ENCODE data around the gene PKIG. TPM values are rescaled to one million over a fixed set of nuclear protein-coding genes. Genes with fewer than 3 reads are reported as not detected.

PKIG gene
- polyA plus RNA-seq, 1 of the 3 experiments (the other 2 are of a cell fraction), result 92.9 TPM

DNA sequence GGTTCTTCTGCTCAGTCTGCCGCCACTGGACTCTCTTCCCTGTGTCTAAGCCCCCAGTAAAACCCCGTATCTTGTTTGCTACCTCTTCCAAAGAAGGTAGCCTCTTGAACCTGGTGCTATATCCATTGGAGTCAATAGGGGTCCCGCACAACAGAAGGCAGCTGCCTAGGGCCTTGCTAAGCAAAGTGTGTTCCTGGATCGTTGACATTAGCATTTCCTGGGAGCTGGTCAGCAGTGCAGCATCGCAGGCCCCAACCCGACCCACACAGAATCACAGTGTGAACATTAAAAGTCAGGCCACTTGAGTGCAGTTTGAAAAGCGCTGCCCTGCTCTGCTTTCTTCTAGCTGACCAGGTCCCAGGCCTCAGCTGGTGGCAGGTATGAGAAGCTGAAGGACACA, 66.2 kb downstream of the PKIG start:
- no peaks in the 10 kb centered on the region for H3K9me2 ChIP-seq
- H3K79me2 ChIP-seq (ENCODE audit: insufficient read depth), result 0 out of 2 replicates have a peak, but pooled peaks cover 8% of the 10 kb centered on the region
- no peak for DNase-seq
- H3K9ac ChIP-seq, result no peak overlapping the region
- H2AFZ ChIP-seq (ENCODE audit: low read depth), result no peak overlapping the region
- H3K9me3 ChIP-seq, result no peaks in the 10 kb centered on the region
- no peak overlapping the region for H3K4me3 ChIP-seq (ENCODE audit: low read depth in 2 of 2, low read length in 1 of 2)
- peaks cover 6% of the 10 kb centered on the region for H3F3A ChIP-seq (replicated peaks; ENCODE audit: insufficient read depth)
- WGBS (ENCODE audit: low lambda C conversion rate), result 93% methylated on average over 7 of the region's 7 CpGs
- H4K20me1 ChIP-seq (ENCODE audit: insufficient read depth), result 0 out of 2 replicates have a peak, but pooled peaks cover 3% of the 10 kb centered on the region
- CTCF ChIA-PET, result interaction anchor here (2.3 to 2.7 kb wide), 2 partner anchors 35 to 37 kb away, joined by 11 read pairs; no protein-coding TSS in a partner anchor
- H3K27me3 ChIP-seq (ENCODE audit: insufficient read depth), result no peaks in the 10 kb centered on the region
- no peak overlapping the region for H3K4me2 ChIP-seq
- no peak overlapping the region for H3K27ac ChIP-seq (ENCODE audit: low read depth in 2 of 2, low read length in 1 of 2)
- H3K4me1 ChIP-seq (ENCODE audit: control insufficient read depth in 1 of 2, insufficient read depth in 2 of 2, low read depth in 1 of 2, low read length in 1 of 2), result peaks cover 12 to 19% of the 10 kb centered on the region in 2 experiments; a peak in 3 of 4 replicates
- TF ChIP-seq TCF12 (IDR thresholded peaks at IDR 0.05) (no peak), GABPA (IDR thresholded peaks at IDR 0.05; ENCODE audit: low read depth) (no peak), FOXM1 (IDR thresholded peaks at IDR 0.05; ENCODE audit: low read depth) (no peak), JUND (IDR thresholded peaks at IDR 0.05) (no peak), RCOR1 (IDR thresholded peaks at IDR 0.05; ENCODE audit: low read length) (no peak), GATA2 (CRISPR knock-in tag; IDR thresholded peaks at IDR 0.05) (no peak), TEAD4 (IDR thresholded peaks at IDR 0.05; ENCODE audit: borderline replicate concordance, insufficient read depth) (no peak), MXI1 (IDR thresholded peaks at IDR 0.05; ENCODE audit: low read depth, low read length) (no peak), MEF2A (IDR thresholded peaks at IDR 0.05; ENCODE audit: borderline replicate concordance, low read depth) (no peak), SIN3A (IDR thresholded peaks at IDR 0.05; ENCODE audit: borderline replicate concordance, low read depth, low read length) (no peak), EZH2phosphoT487 (IDR thresholded peaks at IDR 0.05; ENCODE audit: borderline replicate concordance, low read depth) (no peak), RAD21 (IDR thresholded peaks at IDR 0.05; ENCODE audit: low read length) (no peak), NRF1 (IDR thresholded peaks at IDR 0.05; ENCODE audit: low read depth, low read length) (no peak), NFIC (IDR thresholded peaks at IDR 0.05; ENCODE audit: borderline replicate concordance) (no peak)
- TF ChIP-seq, protein P1, sequence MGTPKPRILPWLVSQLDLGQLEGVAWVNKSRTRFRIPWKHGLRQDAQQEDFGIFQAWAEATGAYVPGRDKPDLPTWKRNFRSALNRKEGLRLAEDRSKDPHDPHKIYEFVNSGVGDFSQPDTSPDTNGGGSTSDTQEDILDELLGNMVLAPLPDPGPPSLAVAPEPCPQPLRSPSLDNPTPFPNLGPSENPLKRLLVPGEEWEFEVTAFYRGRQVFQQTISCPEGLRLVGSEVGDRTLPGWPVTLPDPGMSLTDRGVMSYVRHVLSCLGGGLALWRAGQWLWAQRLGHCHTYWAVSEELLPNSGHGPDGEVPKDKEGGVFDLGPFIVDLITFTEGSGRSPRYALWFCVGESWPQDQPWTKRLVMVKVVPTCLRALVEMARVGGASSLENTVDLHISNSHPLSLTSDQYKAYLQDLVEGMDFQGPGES (IDR thresholded peaks at IDR 0.05; ENCODE audit: low read depth, low read length), result no peak
- TF ChIP-seq, protein P2, sequence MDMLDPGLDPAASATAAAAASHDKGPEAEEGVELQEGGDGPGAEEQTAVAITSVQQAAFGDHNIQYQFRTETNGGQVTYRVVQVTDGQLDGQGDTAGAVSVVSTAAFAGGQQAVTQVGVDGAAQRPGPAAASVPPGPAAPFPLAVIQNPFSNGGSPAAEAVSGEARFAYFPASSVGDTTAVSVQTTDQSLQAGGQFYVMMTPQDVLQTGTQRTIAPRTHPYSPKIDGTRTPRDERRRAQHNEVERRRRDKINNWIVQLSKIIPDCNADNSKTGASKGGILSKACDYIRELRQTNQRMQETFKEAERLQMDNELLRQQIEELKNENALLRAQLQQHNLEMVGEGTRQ (IDR thresholded peaks at IDR 0.05; ENCODE audit: borderline replicate concordance, low read depth, low read length), result no peak
- TF ChIP-seq, protein P3, sequence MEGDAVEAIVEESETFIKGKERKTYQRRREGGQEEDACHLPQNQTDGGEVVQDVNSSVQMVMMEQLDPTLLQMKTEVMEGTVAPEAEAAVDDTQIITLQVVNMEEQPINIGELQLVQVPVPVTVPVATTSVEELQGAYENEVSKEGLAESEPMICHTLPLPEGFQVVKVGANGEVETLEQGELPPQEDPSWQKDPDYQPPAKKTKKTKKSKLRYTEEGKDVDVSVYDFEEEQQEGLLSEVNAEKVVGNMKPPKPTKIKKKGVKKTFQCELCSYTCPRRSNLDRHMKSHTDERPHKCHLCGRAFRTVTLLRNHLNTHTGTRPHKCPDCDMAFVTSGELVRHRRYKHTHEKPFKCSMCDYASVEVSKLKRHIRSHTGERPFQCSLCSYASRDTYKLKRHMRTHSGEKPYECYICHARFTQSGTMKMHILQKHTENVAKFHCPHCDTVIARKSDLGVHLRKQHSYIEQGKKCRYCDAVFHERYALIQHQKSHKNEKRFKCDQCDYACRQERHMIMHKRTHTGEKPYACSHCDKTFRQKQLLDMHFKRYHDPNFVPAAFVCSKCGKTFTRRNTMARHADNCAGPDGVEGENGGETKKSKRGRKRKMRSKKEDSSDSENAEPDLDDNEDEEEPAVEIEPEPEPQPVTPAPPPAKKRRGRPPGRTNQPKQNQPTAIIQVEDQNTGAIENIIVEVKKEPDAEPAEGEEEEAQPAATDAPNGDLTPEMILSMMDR (IDR thresholded peaks at IDR 0.05), result no peak
- TF ChIP-seq, protein P4, sequence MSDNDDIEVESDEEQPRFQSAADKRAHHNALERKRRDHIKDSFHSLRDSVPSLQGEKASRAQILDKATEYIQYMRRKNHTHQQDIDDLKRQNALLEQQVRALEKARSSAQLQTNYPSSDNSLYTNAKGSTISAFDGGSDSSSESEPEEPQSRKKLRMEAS (IDR thresholded peaks at IDR 0.05; ENCODE audit: low read depth), result no peak
- no peaks in the 10 kb centered on the region for H3K36me3 ChIP-seq (replicated peaks in 1 of 2; ENCODE audit: control insufficient read depth in 1 of 2, insufficient read depth in 2 of 2, low read length in 1 of 2)
- POLR2A ChIA-PET, result no interaction called here
